HepG2 (cell line): ENCODE results near the gene OSCP1. TPM values are rescaled to one million over a fixed set of nuclear protein-coding genes. Genes with fewer than 3 reads are reported as not detected.

ENCODE experiments used
- CEBPG ChIP-seq: IDR thresholded peaks from 2 replicates; pipeline ENCODE4 v1.6.1; 2016
- DRAP1 ChIP-seq: IDR thresholded peaks from 2 replicates; pipeline ENCODE4 v1.6.1; 2016; ENCODE audit warnings: missing genetic modification reagents, missing compliant biosample characterization
- SSRP1 ChIP-seq: IDR thresholded peaks from 2 replicates; pipeline ENCODE4 v1.6.1; 2016; ENCODE audit warnings: control low read depth
- ZNF552 ChIP-seq: sonication (generic); formaldehyde crosslinking; IDR thresholded peaks from 2 replicates; pipeline ENCODE4 v1.9.0; 2022; ENCODE audit warnings: missing genetic modification reagents, mild to moderate bottlenecking, borderline replicate concordance
- ZSCAN12 ChIP-seq: sonication (generic); formaldehyde crosslinking; IDR thresholded peaks from 2 replicates; pipeline ENCODE4 v1.9.0; 2021; ENCODE audit warnings: mild to moderate bottlenecking, missing genetic modification reagents
- polyA plus RNA-seq, 8 experiments: library from polyadenylated mRNA; depleted of rRNA in 3 of 8; stranded (reverse) in 7 of 8; unstranded in 1 of 8; fragments of >200 nt; fragmentation: Illumina TruSeq in 4 of 8; extraction: Trizol in 4 of 8; gene quantifications; 2 replicates each; pipeline versions ENCODE4 v1.2.1 to v1.2.3, GENCODE V29; 2011 to 2016; ENCODE audit warnings: low read depth in 4 of 8, missing spikeins in 1 of 8, mixed read lengths in 1 of 8; ENCODE audit not compliant: insufficient read depth in 1 of 8
- total RNA-seq, 5 experiments: library from RNA; depleted of rRNA; stranded (reverse); fragments of >200 nt; fragmentation: Illumina TruSeq; extraction: Trizol; gene quantifications; 2 replicates each; pipeline ENCODE4 v1.2.3, GENCODE V29; 2016; ENCODE audit warnings: low read depth in 1 of 5
- TF ChIP-seq, protein P1 (sequence below): sonication (generic); formaldehyde crosslinking; IDR thresholded peaks from 2 replicates; pipeline ENCODE4 v1.8.0; 2022; ENCODE audit warnings: missing genetic modification reagents, mild to moderate bottlenecking, borderline replicate concordance
- TF ChIP-seq, protein P2 (sequence below): sonication (generic); formaldehyde crosslinking; conservative IDR thresholded peaks from 2 replicates; pipeline ENCODE4 v1.8.0; 2022; ENCODE audit warnings: missing genetic modification reagents
- TF ChIP-seq, protein P3 (sequence below): sonication (generic); formaldehyde crosslinking; IDR thresholded peaks from 2 replicates; pipeline ENCODE4 v1.4.0; 2020; ENCODE audit warnings: missing genetic modification reagents
- TF ChIP-seq, protein P4 (sequence below): sonication (generic); formaldehyde crosslinking; IDR thresholded peaks from 2 replicates; pipeline ENCODE4 v1.9.0; 2021; ENCODE audit warnings: missing genetic modification reagents, mild to moderate bottlenecking, borderline replicate concordance
- TF ChIP-seq, protein P5 (sequence below): sonication (generic); formaldehyde crosslinking; IDR thresholded peaks from one replicate; pipeline ENCODE4 v1.5.1; 2020; ENCODE audit warnings: mild to moderate bottlenecking, missing genetic modification reagents; ENCODE audit errors: not compliant biosample characterization

OSCP1 gene
- total and polyA plus RNA-seq, 2 of the 13 experiments (the other 11 are each of a cell fraction or from before 2014, with no cell fraction given), result 0.60 to 0.84 TPM

GRCh38 chr1:36386265-36387140 lies 63.7 kb downstream of the OSCP1 start (continued):
- TF ChIP-seq DRAP1 (CRISPR knock-in tag) (peak; percentile 79), ZSCAN12 (CRISPR knock-in tag) (no peak), ZNF552 (no peak), CEBPG (CRISPR knock-in tag) (peak; percentile 99), SSRP1 (CRISPR knock-in tag) (peak; percentile 88)
- TF ChIP-seq, protein P1, sequence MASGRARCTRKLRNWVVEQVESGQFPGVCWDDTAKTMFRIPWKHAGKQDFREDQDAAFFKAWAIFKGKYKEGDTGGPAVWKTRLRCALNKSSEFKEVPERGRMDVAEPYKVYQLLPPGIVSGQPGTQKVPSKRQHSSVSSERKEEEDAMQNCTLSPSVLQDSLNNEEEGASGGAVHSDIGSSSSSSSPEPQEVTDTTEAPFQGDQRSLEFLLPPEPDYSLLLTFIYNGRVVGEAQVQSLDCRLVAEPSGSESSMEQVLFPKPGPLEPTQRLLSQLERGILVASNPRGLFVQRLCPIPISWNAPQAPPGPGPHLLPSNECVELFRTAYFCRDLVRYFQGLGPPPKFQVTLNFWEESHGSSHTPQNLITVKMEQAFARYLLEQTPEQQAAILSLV (CRISPR knock-in tag), result no peak
- TF ChIP-seq, protein P2, sequence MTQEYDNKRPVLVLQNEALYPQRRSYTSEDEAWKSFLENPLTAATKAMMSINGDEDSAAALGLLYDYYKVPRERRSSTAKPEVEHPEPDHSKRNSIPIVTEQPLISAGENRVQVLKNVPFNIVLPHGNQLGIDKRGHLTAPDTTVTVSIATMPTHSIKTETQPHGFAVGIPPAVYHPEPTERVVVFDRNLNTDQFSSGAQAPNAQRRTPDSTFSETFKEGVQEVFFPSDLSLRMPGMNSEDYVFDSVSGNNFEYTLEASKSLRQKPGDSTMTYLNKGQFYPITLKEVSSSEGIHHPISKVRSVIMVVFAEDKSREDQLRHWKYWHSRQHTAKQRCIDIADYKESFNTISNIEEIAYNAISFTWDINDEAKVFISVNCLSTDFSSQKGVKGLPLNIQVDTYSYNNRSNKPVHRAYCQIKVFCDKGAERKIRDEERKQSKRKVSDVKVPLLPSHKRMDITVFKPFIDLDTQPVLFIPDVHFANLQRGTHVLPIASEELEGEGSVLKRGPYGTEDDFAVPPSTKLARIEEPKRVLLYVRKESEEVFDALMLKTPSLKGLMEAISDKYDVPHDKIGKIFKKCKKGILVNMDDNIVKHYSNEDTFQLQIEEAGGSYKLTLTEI (CRISPR knock-in tag), result no peak
- TF ChIP-seq, protein P3, sequence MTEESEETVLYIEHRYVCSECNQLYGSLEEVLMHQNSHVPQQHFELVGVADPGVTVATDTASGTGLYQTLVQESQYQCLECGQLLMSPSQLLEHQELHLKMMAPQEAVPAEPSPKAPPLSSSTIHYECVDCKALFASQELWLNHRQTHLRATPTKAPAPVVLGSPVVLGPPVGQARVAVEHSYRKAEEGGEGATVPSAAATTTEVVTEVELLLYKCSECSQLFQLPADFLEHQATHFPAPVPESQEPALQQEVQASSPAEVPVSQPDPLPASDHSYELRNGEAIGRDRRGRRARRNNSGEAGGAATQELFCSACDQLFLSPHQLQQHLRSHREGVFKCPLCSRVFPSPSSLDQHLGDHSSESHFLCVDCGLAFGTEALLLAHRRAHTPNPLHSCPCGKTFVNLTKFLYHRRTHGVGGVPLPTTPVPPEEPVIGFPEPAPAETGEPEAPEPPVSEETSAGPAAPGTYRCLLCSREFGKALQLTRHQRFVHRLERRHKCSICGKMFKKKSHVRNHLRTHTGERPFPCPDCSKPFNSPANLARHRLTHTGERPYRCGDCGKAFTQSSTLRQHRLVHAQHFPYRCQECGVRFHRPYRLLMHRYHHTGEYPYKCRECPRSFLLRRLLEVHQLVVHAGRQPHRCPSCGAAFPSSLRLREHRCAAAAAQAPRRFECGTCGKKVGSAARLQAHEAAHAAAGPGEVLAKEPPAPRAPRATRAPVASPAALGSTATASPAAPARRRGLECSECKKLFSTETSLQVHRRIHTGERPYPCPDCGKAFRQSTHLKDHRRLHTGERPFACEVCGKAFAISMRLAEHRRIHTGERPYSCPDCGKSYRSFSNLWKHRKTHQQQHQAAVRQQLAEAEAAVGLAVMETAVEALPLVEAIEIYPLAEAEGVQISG (CRISPR knock-in tag), result peak; percentile 30; the same call in 1 of the 2 replicates
- TF ChIP-seq, protein P4, sequence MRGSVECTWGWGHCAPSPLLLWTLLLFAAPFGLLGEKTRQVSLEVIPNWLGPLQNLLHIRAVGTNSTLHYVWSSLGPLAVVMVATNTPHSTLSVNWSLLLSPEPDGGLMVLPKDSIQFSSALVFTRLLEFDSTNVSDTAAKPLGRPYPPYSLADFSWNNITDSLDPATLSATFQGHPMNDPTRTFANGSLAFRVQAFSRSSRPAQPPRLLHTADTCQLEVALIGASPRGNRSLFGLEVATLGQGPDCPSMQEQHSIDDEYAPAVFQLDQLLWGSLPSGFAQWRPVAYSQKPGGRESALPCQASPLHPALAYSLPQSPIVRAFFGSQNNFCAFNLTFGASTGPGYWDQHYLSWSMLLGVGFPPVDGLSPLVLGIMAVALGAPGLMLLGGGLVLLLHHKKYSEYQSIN (CRISPR knock-in tag), result no peak
- TF ChIP-seq, protein P5, sequence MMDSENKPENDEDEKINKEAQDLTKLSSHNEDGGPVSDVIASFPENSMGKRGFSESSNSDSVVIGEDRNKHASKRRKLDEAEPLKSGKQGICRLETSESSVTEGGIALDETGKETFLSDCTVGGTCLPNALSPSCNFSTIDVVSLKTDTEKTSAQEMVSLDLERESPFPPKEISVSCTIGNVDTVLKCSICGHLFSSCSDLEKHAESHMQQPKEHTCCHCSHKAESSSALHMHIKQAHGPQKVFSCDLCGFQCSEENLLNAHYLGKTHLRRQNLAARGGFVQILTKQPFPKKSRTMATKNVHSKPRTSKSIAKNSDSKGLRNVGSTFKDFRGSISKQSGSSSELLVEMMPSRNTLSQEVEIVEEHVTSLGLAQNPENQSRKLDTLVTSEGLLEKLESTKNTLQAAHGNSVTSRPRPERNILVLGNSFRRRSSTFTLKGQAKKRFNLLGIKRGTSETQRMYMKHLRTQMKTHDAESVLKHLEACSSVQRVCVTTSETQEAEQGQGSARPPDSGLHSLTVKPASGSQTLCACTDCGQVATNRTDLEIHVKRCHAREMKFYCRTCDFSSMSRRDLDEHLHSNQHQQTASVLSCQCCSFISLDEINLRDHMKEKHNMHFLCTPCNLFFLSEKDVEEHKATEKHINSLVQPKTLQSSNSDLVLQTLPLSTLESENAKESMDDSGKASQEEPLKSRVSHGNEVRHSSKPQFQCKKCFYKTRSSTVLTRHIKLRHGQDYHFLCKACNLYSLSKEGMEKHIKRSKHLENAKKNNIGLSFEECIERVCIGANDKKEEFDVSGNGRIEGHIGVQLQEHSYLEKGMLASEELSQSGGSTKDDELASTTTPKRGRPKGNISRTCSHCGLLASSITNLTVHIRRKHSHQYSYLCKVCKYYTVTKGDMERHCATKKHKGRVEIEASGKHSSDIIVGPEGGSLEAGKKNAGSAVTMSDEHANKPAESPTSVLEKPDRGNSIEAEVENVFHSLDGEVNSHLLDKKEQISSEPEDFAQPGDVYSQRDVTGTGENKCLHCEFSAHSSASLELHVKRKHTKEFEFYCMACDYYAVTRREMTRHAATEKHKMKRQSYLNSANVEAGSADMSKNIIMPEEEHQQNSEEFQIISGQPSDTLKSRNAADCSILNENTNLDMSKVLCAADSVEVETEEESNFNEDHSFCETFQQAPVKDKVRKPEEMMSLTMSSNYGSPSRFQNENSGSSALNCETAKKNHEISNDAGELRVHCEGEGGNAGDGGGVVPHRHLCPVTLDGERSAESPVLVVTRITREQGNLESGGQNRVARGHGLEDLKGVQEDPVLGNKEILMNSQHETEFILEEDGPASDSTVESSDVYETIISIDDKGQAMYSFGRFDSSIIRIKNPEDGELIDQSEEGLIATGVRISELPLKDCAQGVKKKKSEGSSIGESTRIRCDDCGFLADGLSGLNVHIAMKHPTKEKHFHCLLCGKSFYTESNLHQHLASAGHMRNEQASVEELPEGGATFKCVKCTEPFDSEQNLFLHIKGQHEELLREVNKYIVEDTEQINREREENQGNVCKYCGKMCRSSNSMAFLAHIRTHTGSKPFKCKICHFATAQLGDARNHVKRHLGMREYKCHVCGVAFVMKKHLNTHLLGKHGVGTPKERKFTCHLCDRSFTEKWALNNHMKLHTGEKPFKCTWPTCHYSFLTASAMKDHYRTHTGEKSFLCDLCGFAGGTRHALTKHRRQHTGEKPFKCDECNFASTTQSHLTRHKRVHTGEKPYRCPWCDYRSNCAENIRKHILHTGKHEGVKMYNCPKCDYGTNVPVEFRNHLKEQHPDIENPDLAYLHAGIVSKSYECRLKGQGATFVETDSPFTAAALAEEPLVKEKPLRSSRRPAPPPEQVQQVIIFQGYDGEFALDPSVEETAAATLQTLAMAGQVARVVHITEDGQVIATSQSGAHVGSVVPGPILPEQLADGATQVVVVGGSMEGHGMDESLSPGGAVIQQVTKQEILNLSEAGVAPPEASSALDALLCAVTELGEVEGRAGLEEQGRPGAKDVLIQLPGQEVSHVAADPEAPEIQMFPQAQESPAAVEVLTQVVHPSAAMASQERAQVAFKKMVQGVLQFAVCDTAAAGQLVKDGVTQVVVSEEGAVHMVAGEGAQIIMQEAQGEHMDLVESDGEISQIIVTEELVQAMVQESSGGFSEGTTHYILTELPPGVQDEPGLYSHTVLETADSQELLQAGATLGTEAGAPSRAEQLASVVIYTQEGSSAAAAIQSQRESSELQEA (CRISPR knock-in tag), result no peak
